ENCODE results near the gene FUT9.

Gene FUT9

GRCh38 chr6:96186516-96187195 lies 170.9 kb downstream of the FUT9 start:
- no peaks in the 10 kb centered on the region for H3K36me3 ChIP-seq (ENCODE audit: insufficient read depth, low read length)

GRCh38 chr6:96194675-96195074 lies 178.9 kb downstream of the FUT9 start:
- Histone ChIP-seq H3K27me3 (ENCODE audit: control insufficient read depth in 1 of 2, insufficient read depth in 2 of 2, low read length in 2 of 2) (no peaks in the 10 kb centered on the region), H3K9ac (ENCODE audit: low read length) (no peak overlapping the region)

More at GRCh38 chr6:96186516-96187195, 170.9 kb downstream of the FUT9 start:
- H3K9me3 ChIP-seq (ENCODE audit: low read length): no peaks in the 10 kb centered on the region
- no peaks in the 10 kb centered on the region for H3K27me3 ChIP-seq (ENCODE audit: control insufficient read depth in 1 of 2, insufficient read depth in 2 of 2, low read length in 2 of 2)
- H3K9ac ChIP-seq (ENCODE audit: low read length): no peak overlapping the region
- no peak overlapping the region for H3K27ac ChIP-seq (ENCODE audit: low read depth, low read length)
- no peaks in the 10 kb centered on the region for H3K4me1 ChIP-seq (ENCODE audit: insufficient read depth, low read length)
- H3K4me3 ChIP-seq (ENCODE audit: low read depth in 1 of 2, low read length in 2 of 2): no peak overlapping the region

GRCh38 chr6:96195272-96195671 lies 179.5 kb downstream of the FUT9 start:
- no peak overlapping the region for H3K4me3 ChIP-seq (ENCODE audit: low read depth in 1 of 2, low read length in 2 of 2)
- H3K9ac ChIP-seq (ENCODE audit: low read length): no peak overlapping the region
- H3K9me3 ChIP-seq (ENCODE audit: low read length): no peaks in the 10 kb centered on the region
- no peaks in the 10 kb centered on the region for H3K36me3 ChIP-seq (ENCODE audit: insufficient read depth, low read length)
- H3K4me1 ChIP-seq (ENCODE audit: insufficient read depth, low read length): no peaks in the 10 kb centered on the region
- no peaks in the 10 kb centered on the region for H3K27me3 ChIP-seq (ENCODE audit: control insufficient read depth in 1 of 2, insufficient read depth in 2 of 2, low read length in 2 of 2)
- H3K27ac ChIP-seq (ENCODE audit: low read depth, low read length): no peak overlapping the region

More at GRCh38 chr6:96194675-96195074, 178.9 kb downstream of the FUT9 start:
- Histone ChIP-seq H3K4me3 (ENCODE audit: low read depth in 1 of 2, low read length in 2 of 2) (no peak overlapping the region), H3K4me1 (ENCODE audit: insufficient read depth, low read length) (no peaks in the 10 kb centered on the region), H3K36me3 (ENCODE audit: insufficient read depth, low read length) (no peaks in the 10 kb centered on the region), H3K9me3 (ENCODE audit: low read length) (no peaks in the 10 kb centered on the region), H3K27ac (ENCODE audit: low read depth, low read length) (no peak overlapping the region)

GRCh38 chr6:96196633-96197032 lies 180.9 kb downstream of the FUT9 start:
- Histone ChIP-seq H3K27ac (ENCODE audit: low read depth, low read length) (no peak overlapping the region), H3K9ac (ENCODE audit: low read length) (no peak overlapping the region), H3K27me3 (ENCODE audit: control insufficient read depth in 1 of 2, insufficient read depth in 2 of 2, low read length in 2 of 2) (no peaks in the 10 kb centered on the region), H3K4me3 (ENCODE audit: low read depth in 1 of 2, low read length in 2 of 2) (no peak overlapping the region), H3K4me1 (ENCODE audit: insufficient read depth, low read length) (no peaks in the 10 kb centered on the region), H3K9me3 (ENCODE audit: low read length) (no peaks in the 10 kb centered on the region), H3K36me3 (ENCODE audit: insufficient read depth, low read length) (no peaks in the 10 kb centered on the region)

- no peaks in the 10 kb centered on the region for H3K9me3 ChIP-seq (ENCODE audit: low read length)
- no peak overlapping the region for H3K9ac ChIP-seq (ENCODE audit: low read length)
- H3K27me3 ChIP-seq (ENCODE audit: control insufficient read depth in 1 of 2, insufficient read depth in 2 of 2, low read length in 2 of 2): no peaks in the 10 kb centered on the region
- H3K36me3 ChIP-seq (ENCODE audit: insufficient read depth, low read length): no peaks in the 10 kb centered on the region
- no peak overlapping the region for H3K27ac ChIP-seq (ENCODE audit: low read depth, low read length)
- H3K4me3 ChIP-seq (ENCODE audit: low read depth in 1 of 2, low read length in 2 of 2): no peak overlapping the region
- no peaks in the 10 kb centered on the region for H3K4me1 ChIP-seq (ENCODE audit: insufficient read depth, low read length)
Observed at GRCh38 chr6:96197241-96197640, 181.5 kb downstream of the FUT9 start.

- Histone ChIP-seq H3K27me3 (ENCODE audit: control insufficient read depth in 1 of 2, insufficient read depth in 2 of 2, low read length in 2 of 2) (no peaks in the 10 kb centered on the region), H3K9me3 (ENCODE audit: low read length) (no peaks in the 10 kb centered on the region), H3K4me3 (ENCODE audit: low read depth in 1 of 2, low read length in 2 of 2) (no peak overlapping the region), H3K36me3 (ENCODE audit: insufficient read depth, low read length) (no peaks in the 10 kb centered on the region), H3K27ac (ENCODE audit: low read depth, low read length) (no peak overlapping the region), H3K9ac (ENCODE audit: low read length) (no peak overlapping the region), H3K4me1 (ENCODE audit: insufficient read depth, low read length) (no peaks in the 10 kb centered on the region)
Observed at GRCh38 chr6:96202571-96202970, 186.8 kb downstream of the FUT9 start.

GRCh38 chr6:96211341-96211740 lies 195.6 kb downstream of the FUT9 start:
- Histone ChIP-seq H3K27ac (ENCODE audit: low read depth, low read length) (no peak overlapping the region), H3K36me3 (ENCODE audit: insufficient read depth, low read length) (no peaks in the 10 kb centered on the region), H3K9me3 (ENCODE audit: low read length) (no peaks in the 10 kb centered on the region), H3K9ac (ENCODE audit: low read length) (no peak overlapping the region), H3K27me3 (ENCODE audit: control insufficient read depth in 1 of 2, insufficient read depth in 2 of 2, low read length in 2 of 2) (no peaks in the 10 kb centered on the region), H3K4me1 (ENCODE audit: insufficient read depth, low read length) (no peaks in the 10 kb centered on the region), H3K4me3 (ENCODE audit: low read depth in 1 of 2, low read length in 2 of 2) (no peak overlapping the region)

- no peak overlapping the region for H3K9ac ChIP-seq (ENCODE audit: low read length)
- no peak overlapping the region for H3K4me3 ChIP-seq (ENCODE audit: low read depth in 1 of 2, low read length in 2 of 2)
- H3K27ac ChIP-seq (ENCODE audit: low read depth, low read length): no peak overlapping the region
- H3K27me3 ChIP-seq (ENCODE audit: control insufficient read depth in 1 of 2, insufficient read depth in 2 of 2, low read length in 2 of 2): no peaks in the 10 kb centered on the region
- H3K36me3 ChIP-seq (ENCODE audit: insufficient read depth, low read length): no peaks in the 10 kb centered on the region
- H3K9me3 ChIP-seq (ENCODE audit: low read length): no peaks in the 10 kb centered on the region
- no peaks in the 10 kb centered on the region for H3K4me1 ChIP-seq (ENCODE audit: insufficient read depth, low read length)
Observed at GRCh38 chr6:96212066-96212465, 196.3 kb downstream of the FUT9 start.

GRCh38 chr6:96213784-96214183 lies 198.0 kb downstream of the FUT9 start:
- H3K4me3 ChIP-seq (ENCODE audit: low read depth in 1 of 2, low read length in 2 of 2): no peak overlapping the region
- no peak overlapping the region for H3K27ac ChIP-seq (ENCODE audit: low read depth, low read length)
- no peaks in the 10 kb centered on the region for H3K27me3 ChIP-seq (ENCODE audit: control insufficient read depth in 1 of 2, insufficient read depth in 2 of 2, low read length in 2 of 2)
- no peaks in the 10 kb centered on the region for H3K4me1 ChIP-seq (ENCODE audit: insufficient read depth, low read length)
- no peaks in the 10 kb centered on the region for H3K36me3 ChIP-seq (ENCODE audit: insufficient read depth, low read length)
- no peak overlapping the region for H3K9ac ChIP-seq (ENCODE audit: low read length)
- no peaks in the 10 kb centered on the region for H3K9me3 ChIP-seq (ENCODE audit: low read length)

GRCh38 chr6:96223695-96224094 lies 207.9 kb downstream of the FUT9 start:
- no peaks in the 10 kb centered on the region for H3K4me1 ChIP-seq (ENCODE audit: insufficient read depth, low read length)
- H3K36me3 ChIP-seq (ENCODE audit: insufficient read depth, low read length): no peaks in the 10 kb centered on the region
- H3K9ac ChIP-seq (ENCODE audit: low read length): no peak overlapping the region
- no peaks in the 10 kb centered on the region for H3K27me3 ChIP-seq (ENCODE audit: control insufficient read depth in 1 of 2, insufficient read depth in 2 of 2, low read length in 2 of 2)
- H3K9me3 ChIP-seq (ENCODE audit: low read length): no peaks in the 10 kb centered on the region
- H3K4me3 ChIP-seq (ENCODE audit: low read depth in 1 of 2, low read length in 2 of 2): no peak overlapping the region
- no peak overlapping the region for H3K27ac ChIP-seq (ENCODE audit: low read depth, low read length)

- Histone ChIP-seq H3K9me3 (ENCODE audit: low read length) (no peaks in the 10 kb centered on the region), H3K9ac (ENCODE audit: low read length) (no peak overlapping the region), H3K27ac (ENCODE audit: low read depth, low read length) (no peak overlapping the region), H3K36me3 (ENCODE audit: insufficient read depth, low read length) (no peaks in the 10 kb centered on the region), H3K27me3 (ENCODE audit: control insufficient read depth in 1 of 2, insufficient read depth in 2 of 2, low read length in 2 of 2) (no peaks in the 10 kb centered on the region), H3K4me3 (ENCODE audit: low read depth in 1 of 2, low read length in 2 of 2) (no peak overlapping the region), H3K4me1 (ENCODE audit: insufficient read depth, low read length) (no peaks in the 10 kb centered on the region)
Observed at GRCh38 chr6:96227135-96227534, 211.4 kb downstream of the FUT9 start.

- no peaks in the 10 kb centered on the region for H3K36me3 ChIP-seq (ENCODE audit: insufficient read depth, low read length)
- H3K9me3 ChIP-seq (ENCODE audit: low read length): no peaks in the 10 kb centered on the region
- H3K27ac ChIP-seq (ENCODE audit: low read depth, low read length): no peak overlapping the region
- H3K4me3 ChIP-seq (ENCODE audit: low read depth in 1 of 2, low read length in 2 of 2): no peak overlapping the region
- H3K27me3 ChIP-seq (ENCODE audit: control insufficient read depth in 1 of 2, insufficient read depth in 2 of 2, low read length in 2 of 2): no peaks in the 10 kb centered on the region
- H3K4me1 ChIP-seq (ENCODE audit: insufficient read depth, low read length): no peaks in the 10 kb centered on the region
- no peak overlapping the region for H3K9ac ChIP-seq (ENCODE audit: low read length)
Observed at GRCh38 chr6:96234444-96234843, 218.7 kb downstream of the FUT9 start.
